Measurements from ENCODE around the gene PEX5L.

The PEX5L gene

GRCh38 chr3:179885950-179886349, 150.8 kb downstream of the PEX5L start:
- TF ChIP-seq CTCF (IDR thresholded peaks at IDR 0.05; ENCODE audit: borderline replicate concordance, insufficient read depth, low read depth, low read length): no peak
- H3K4me3 ChIP-seq (ENCODE audit: low read depth, low read length): no peak overlapping the region

GRCh38 chr3:179884136-179884535, 152.6 kb downstream of the PEX5L start:
- no peak overlapping the region for H3K4me3 ChIP-seq (ENCODE audit: low read depth, low read length)
- TF ChIP-seq CTCF (IDR thresholded peaks at IDR 0.05; ENCODE audit: borderline replicate concordance, insufficient read depth, low read depth, low read length): no peak

- TF ChIP-seq CTCF (IDR thresholded peaks at IDR 0.05; ENCODE audit: borderline replicate concordance, insufficient read depth, low read depth, low read length): no peak
- no peak overlapping the region for H3K4me3 ChIP-seq (ENCODE audit: low read depth, low read length)
These were observed 154.4 kb downstream of the PEX5L start for GRCh38 chr3:179882292-179882691.

GRCh38 chr3:179881791-179882190, 154.9 kb downstream of the PEX5L start:
- H3K4me3 ChIP-seq (ENCODE audit: low read depth, low read length): no peak overlapping the region
- no peak for TF ChIP-seq CTCF (IDR thresholded peaks at IDR 0.05; ENCODE audit: borderline replicate concordance, insufficient read depth, low read depth, low read length)

GRCh38 chr3:179880868-179881267, 155.9 kb downstream of the PEX5L start:
- H3K4me3 ChIP-seq (ENCODE audit: low read depth, low read length): no peak overlapping the region

GRCh38 chr3:179876440-179876839, 160.3 kb downstream of the PEX5L start:
- H3K4me3 ChIP-seq (ENCODE audit: low read depth, low read length): no peak overlapping the region
- TF ChIP-seq CTCF (IDR thresholded peaks at IDR 0.05; ENCODE audit: borderline replicate concordance, insufficient read depth, low read depth, low read length): no peak

More at GRCh38 chr3:179880868-179881267, 155.9 kb downstream of the PEX5L start:
- no peak for TF ChIP-seq CTCF (IDR thresholded peaks at IDR 0.05; ENCODE audit: borderline replicate concordance, insufficient read depth, low read depth, low read length)

DNA sequence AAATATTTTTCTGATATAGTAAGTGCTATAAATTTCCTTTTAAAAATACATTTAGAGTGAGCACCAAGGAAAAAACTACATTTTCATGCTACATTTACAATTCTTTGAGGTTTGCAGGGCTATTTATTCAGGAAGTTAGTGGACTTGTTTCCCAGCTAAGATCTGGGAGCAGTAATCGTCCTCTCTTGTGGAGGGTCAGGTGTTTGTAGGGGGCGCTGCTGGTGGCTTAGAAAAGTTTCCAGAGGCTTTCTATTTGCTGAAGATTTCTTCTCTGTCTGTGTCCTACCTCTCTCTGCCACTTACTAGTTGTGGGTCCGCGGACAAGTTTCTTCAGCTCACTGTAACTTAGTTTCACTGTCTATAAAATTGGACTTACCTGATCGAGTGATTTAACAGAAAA, 163.9 kb downstream of the PEX5L start:
- TF ChIP-seq CTCF (IDR thresholded peaks at IDR 0.05; ENCODE audit: borderline replicate concordance, insufficient read depth, low read depth, low read length): no peak
- H3K4me3 ChIP-seq (ENCODE audit: low read depth, low read length): no peak overlapping the region
